HG02938 (cell line): ENCODE measurements around the gene RAB11FIP4.
A peak's percentile ranks its signal among the peaks of the same experiment; 100 is the strongest.

Experiments
- ATAC-seq: cut with Tn5 transposase; IDR thresholded peaks from one replicate; pipeline ENCODE4 v1.9.1; 2021; ENCODE audit warnings: mild to moderate bottlenecking, moderate library complexity; ENCODE audit not compliant: unreplicated experiment

Gene RAB11FIP4

DNA sequence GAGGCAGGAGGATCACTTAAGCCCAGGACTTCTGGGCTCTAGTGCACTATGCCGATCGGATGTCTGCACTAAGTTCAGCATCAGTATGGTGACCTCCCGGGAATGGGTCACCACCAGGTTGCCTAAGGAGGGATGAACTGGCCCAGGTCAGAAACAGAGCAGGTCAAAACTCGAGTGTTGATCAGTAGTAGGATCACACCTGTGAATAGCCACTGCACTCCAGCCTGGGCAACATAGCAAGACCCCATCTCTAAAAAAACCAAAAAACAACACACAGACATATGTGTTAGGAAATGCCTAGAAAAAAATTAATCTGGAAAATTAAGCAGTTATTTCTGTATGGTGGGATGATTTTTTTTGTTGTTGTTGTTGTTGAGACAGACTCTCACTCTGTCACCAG lies 127.0 kb downstream of the RAB11FIP4 start:
- ATAC-seq = no peak

DNA sequence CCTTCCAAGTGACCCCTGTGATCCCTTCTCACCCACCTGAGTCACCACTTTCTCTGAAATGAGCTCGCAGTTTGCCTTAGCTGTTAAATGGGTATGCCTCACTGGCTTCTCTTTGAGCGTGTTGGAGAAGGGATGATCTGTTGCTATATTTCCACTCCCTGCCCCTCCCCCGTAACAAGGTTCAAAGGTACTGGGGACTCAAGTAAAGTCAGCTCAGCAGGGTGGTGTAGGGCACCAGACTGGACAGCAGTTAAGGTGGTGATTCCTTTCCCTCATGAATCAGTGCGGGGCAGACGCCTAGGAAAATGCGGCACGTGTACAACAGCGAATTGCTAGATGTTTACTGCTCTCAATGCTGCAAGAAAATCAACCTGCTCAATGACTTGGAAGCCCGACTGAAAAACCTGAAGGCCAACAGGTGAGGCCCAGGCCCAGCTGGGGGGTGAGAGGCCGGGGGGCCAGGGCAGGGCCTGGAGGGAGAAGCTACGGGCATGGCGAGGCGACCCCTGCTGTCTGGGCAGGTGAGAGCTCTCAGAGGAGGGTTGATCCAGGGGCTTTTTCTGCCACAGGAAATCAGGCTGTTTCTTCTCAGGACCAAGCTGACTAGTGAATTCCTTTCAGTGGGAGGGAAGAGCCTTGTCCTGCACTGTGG lies 130.3 kb downstream of the RAB11FIP4 start:
- no peak for ATAC-seq

DNA sequence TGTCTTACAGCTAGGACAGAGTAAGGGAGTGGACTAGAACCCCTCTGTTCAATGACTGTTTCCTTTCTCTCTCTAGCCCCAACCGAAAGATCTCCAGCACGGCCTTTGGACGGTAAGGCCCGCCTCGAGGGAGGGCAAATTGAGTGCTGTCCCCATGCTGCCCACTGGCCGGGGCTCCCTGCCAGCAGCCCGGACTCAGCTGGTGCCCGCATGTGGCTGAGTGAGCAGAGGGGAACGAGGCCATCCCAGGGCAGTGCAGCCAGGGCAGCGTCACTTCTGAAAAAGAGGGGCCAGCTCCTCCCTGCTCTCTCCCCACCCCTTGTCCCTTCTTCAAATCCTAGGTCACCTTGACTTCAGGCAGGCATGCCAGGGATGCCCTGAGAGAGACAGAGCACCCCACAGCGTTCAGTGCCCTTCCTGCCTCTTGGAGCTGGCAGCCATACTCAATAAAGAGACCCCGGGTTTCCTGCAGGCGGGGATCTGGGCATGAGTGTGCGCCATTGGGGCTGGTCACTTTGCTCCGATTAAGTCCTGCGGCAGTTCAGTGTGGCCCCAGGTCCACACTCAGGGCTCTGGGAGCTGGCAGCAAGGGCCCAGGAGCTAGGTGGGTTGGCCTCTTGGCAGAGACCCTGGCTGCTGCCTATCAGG lies 130.9 kb downstream of the RAB11FIP4 start:
- ATAC-seq = no peak

DNA sequence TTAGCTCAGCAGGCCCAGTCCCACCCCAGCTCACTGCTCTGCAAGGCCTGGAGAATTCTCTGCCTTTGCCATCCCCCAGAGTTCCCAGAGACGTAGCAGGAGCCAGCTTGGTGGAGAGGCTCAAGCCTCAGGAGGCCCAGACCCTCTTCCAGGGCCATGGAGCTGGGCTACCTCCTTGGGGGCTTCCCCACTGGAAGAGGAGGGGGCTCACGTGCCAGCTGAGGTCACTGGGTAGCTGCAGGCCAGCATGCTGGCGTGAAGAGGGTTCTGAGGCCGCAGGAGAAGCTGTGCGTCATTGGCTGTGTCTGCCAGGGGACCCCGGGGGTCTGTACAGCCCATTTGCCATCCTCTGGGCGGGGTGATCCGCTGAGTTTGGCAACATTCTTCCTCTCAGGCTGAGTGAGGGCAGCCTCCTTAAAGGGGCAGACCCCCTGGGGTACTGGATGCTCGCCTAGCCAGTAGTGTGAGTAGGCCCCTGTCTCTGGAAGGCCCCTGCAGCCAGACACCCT lies 131.6 kb downstream of the RAB11FIP4 start:
- no peak for ATAC-seq

DNA sequence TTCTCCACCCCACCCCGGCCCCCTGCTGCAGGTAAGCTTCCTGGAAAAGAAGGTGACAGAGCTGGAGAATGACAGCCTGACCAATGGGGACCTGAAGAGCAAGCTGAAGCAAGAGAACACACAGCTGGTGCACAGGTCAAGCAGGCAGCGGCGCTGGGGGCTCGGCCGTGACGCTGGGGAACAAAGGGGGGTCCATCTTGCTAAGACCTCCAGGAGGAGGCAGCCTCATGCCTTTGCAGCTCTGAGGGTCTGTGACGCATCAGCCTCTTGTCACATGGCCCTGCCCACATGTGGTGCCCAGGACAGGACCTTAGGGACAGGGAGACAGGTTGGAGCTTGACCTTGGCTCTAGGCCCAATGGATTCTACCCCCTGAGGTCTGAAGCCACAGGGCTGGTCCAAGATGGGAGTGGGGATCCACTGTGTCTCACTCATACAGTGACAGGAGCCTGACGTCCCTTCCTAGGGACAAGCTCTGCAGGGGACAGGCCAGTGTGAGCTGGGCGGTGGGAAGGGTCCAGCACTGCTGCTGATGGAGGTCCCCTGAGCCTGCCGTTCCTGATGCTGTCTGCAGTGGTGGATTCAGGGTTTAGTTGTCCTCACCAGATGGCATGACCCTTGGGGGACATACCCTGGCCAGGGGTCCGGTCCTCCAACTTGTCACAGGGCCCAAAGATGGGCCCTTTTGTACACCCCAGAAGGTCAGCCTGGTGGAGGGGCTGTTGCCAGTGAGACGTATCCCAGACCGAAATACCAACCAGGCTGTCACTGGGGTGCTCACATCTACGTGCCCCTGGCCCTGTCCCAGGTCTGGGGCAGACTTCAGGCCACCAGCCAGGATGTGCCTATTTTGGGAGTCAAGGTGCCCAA lies 132.6 kb downstream of the RAB11FIP4 start:
- no peak for ATAC-seq

DNA sequence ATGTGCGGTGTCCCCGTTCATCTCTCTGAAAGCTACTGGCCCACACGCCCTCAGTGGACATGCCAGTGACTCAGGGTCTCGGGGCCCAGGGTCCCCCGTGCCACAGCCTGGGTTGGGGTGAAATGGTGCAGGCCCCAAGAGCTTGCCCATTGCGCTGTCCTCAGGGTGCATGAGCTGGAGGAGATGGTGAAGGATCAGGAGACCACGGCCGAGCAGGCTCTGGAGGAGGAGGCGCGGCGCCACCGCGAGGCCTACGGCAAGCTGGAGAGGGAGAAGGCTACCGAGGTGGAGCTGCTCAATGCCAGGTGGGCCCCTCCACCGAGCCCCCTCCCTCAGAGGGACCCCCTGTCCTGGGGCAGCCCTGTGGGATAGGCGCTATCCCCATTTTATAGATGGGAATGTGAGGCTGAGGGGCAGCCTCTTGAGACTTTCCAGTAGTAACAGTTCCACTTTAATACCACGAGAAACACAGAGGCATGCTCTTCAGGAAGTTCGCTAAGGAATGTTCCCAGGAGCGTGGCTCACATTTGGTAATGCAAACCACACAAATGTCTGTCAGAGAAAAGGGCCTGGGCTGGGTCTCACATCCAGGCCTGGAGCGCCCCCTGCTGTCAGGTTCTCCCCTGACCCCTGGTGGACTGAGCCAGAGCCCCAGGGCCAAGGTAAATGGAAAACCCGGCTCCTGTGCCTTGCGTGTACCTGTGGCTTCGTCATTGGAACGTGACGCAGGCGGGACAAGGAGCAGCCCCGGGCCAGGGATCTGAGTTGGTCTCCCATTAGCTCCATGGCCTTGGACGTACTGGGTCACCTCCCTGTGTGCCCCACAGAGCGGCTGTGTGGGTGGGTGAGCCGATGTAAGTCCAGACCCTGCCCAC lies 133.7 kb downstream of the RAB11FIP4 start:
- no peak for ATAC-seq

DNA sequence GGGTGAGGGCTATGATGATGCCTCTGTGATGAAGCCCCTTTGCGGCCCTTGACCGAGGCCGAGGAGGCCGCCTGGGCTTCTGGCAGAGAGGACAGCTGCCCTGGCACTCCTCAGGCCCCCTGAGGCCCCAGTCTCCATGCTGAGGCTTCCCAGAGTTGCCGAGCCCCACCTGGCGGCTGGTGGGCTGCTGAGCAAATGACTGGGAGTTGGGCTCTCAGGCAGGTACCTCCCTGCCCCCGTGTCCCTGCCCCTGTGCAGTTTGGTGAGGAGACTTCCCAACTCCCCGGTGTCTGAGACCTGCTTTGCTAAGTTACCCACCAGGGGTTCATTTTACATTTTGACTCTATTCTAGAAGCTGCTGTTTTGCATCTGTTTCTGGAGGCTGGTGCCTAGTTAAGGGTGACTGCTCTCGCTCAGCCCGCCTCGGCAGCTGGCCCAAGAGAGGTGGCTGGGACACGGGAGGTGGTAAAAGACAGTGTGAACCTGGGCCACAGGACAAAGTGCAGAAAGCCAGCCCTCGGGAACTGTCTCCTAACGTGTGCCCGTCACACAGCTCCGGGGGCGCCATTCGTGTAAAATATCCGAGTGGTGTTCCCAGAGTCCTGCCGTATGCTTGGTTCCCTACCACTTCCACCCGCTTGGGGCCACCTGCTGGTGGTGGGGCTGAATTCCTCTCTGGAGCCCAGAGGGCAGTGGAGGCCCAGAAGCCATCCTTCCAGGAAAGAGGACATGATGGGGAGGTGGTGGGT lies 134.5 kb downstream of the RAB11FIP4 start:
- ATAC-seq = no peak

DNA sequence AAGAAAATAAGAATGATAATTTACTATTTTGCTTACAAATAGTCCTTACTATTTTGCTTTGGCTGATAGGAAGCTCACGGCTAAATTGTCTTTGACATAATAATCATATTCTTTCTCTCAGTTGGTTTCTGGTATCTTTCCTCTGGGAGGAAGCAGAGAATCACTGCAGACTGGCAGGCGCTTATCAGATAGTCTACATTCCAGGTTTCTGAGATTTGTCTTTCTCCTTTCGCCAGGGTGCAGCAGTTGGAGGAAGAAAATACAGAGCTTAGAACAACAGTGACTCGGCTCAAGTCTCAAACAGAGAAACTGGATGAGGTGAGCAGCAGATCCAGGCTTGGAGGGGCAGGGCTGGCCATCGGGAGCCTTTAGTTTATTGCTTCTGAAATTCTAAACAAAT lies 136.1 kb downstream of the RAB11FIP4 start:
- ATAC-seq = no peak

DNA sequence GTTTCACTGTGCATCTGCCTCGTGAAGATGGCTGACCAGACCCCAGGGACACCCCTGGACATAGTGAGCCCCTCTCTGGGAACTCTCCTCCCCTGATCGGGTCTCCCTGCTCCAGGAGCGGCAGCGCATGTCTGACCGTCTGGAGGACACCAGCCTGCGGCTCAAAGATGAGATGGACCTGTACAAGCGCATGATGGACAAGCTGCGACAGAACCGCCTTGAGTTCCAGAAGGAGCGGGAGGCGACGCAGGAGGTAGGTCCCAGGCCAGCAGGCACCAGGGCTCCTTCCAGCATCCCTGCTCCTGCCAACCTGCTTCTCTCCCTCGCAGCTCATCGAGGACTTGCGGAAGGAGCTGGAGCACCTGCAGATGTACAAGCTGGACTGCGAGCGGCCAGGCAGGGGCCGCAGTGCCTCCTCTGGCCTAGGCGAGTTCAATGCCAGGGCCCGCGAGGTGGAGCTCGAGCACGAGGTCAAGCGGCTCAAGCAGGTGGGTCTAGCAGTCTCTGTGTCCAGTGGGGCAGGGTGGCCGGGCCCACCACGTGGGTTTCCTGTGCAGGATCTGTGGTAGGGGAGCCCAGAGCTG lies 136.9 kb downstream of the RAB11FIP4 start:
- no peak for ATAC-seq

DNA sequence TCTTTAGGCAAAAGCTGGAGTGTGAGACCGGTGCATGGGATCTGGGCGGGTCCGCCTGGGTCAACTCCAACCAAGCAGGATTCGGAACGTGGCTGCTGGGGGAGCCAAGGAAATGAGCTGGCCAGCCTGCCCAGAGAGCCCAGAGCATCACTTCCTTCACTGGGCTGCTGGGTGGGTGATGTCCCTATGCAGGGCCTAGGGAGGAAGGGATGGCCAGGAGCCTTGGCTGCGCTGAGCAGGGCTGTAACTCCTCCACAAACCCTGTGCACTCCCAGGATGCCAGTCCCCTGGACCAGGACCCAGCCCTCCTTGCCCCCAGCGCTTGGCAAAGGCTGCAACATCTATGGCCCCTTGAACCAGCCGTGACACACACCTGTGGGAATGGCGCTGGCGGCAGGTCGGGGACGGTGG lies 138.4 kb downstream of the RAB11FIP4 start:
- no peak for ATAC-seq

DNA sequence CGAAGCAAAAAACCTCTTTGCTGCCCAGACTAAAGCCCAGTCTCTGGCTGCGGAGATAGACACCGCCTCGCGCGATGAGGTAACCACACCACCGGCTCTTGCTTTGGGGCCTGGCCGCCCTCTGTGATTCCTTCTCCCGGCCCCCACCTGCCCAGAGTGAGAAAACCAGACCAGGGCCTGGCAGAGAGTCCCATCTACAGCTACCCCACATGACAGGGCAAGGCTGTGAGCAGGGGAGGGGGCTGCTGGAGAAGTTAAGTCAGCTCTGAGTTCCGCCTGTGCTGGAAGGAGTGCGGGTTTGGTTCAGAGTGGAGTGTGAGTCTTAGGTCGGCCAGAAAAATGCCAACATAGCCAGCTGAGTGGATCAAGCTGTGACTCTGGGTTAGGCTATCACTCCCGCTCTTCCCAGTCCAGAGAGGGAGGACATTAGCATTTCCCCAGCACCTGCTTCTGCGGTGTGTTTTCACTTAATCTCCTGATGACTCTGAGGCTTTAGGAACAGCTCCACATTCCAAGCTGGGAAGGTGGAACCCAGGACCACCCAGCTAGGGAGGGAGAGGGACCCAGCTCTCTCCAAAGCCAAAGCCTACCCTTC lies 139.0 kb downstream of the RAB11FIP4 start:
- ATAC-seq = no peak

DNA sequence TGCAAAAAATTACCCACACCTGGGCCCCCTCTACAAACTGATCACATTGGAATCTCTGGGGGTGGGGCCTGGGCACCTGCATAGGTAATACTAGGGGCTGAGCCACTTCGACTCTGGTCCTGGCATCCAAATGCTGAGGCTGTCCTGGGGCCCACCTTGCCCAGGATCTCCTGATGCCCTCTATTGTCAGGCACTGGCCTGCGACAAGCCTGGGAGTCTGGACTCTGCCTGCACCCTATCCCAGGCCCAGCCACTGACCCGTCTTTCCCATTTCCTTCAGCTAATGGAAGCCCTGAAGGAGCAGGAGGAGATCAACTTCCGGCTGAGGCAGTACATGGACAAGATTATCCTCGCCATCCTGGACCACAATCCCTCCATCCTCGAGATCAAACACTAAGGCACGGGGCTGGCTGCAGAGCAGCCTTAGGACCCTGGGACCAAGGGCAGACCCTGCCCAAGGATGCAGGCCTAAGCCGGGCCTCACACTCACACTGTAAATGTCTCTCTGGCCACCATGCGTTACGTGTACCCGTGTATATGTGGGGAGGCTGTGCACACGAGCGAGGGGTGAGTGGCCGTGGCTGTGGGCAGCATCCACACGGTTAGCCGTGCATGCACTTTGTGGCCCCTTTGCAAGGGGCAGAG lies 140.0 kb downstream of the RAB11FIP4 start:
- ATAC-seq = no peak

DNA sequence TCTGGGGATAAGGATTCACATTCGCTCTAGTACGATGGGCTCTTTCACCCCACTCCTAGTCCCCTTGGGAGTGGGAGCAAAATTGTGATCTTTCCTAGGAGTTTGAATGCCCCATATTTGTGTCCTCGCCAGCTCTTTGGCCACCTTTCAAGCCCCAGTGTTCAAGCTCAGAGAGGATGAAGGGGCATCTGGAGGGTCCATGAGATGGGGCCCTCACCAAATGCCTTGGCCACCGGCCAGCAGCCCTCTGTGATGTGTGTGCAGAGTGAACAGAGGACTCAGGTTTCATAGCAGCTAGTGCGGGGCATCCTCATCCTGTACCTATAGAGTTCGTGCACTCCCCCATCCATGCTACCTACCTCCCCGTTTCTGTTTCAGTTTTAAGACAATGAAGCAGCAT lies 140.6 kb downstream of the RAB11FIP4 start:
- ATAC-seq = no peak

DNA sequence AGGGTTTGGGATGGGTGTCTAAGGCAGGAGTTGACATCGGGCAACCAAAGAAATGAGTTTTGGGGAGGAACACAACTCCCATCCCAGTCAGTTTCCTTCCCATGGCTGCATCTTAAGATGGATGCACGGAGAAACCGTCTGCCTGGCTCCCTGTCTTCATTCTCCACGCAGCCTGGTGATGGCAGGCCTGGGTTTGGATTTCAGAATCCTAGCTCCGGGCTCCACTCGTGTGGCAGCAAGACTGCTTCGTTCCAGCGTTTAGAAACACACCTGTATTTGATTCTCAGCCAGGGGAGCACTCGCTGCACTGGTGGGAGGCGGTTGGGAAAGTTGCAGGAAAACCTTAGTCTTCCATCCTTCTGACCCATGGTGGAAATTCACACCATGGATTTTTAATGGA lies 141.1 kb downstream of the RAB11FIP4 start:
- no peak for ATAC-seq

DNA sequence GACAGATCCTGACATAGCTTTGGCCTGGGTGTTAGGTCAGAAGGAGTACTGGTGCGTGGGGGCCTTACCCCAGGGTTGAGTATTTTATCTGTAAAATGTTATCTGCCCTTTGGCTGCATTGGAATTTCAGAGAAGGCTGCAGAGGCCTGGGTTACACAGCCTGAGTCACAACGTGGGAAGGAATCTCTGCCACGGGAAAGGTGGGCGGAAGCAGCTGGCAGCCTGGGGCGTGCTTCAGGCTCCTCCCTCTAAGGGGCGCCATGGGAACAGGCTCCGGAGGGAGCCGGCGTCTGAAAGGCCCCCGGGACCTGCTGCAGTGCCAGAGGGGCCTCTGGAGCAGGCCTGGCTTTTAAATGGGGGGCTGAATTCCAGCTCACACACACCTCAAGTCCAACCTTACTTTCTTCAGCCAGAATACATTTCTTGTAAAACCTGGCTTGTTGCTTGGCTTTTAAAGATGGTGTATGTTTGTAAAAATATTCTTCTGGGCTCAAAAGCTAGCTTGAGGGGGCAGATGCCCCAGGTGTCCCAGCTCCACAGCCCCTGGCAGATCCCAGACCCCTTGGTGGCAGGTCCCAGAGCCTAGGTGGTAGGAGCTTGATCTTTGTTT lies 142.2 kb downstream of the RAB11FIP4 start:
- no peak for ATAC-seq

DNA sequence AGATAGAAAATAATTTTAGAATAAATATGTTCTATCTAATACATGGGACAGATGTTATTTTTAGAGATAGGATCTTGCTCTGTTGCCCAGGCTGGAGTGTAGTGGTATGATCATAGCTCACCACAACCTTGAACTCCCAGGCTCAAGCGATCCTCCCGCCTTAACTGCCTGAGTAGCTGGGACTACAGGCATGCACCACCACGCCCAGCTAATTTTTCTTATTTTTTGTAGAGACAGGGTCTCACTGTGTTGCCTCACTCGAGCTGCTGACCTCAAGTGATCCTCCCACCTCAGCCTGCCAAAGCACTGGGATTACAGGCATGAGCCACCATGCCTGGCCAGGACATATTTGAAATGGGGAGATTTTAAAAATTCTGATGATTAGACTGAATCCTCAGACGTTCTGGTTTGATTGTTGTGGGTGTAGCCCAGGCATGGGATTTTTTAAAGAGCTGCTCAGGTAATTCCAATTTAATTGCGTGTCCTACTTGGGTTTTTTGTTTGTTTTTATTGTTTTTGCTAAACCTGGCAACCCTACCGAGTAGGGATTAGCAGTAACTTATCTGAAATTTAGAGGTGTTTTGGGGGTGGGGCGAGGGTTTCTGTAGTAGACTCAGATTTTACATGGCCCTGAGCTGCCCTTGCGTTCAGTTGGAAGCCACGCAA lies 142.9 kb downstream of the RAB11FIP4 start:
- ATAC-seq = no peak

DNA sequence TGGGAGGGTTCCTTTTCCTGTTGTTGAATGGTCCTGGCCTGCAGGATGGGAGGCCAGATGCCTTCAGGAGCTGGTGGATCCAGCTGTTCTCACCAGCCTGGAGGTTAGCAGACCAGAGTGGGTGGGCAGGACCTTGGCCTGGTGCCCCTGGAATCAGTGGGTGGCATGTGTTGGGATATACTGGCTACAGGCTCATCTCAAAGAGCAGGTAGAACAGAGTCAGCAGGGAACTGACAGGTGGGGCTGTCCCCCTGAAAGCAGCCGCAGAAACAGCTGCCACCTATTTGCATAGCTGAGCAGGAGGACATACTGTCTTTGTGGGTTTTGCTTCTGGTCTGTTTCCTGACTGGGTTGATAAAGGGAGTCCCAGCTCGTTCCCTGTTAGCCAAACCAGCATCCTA lies 144.1 kb downstream of the RAB11FIP4 start:
- peak; percentile 65 for ATAC-seq

DNA sequence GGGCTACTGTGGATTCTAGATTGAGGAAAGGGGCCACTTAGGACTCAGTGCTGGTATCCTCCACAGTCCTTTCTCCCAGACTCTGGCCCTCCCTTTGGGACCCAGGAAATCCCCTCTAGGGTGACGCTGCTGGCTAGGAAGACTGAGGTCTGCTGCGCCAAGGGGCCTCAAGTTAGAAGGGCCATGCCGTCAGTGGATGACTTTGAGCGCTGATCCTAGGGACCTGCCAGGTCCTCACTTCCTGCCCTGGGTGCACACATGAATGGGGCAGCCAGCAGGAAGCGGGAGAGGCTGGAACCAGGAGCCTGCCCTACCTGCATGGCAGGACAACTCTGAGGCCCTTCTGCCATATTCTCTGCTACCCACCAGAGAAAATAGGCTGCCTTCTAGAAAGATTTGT lies 145.0 kb downstream of the RAB11FIP4 start:
- no peak for ATAC-seq
